GM12878 (cell line): ENCODE data around the gene SLC23A2. TPM values are rescaled to one million over a fixed set of nuclear protein-coding genes. Genes with fewer than 3 reads are reported as not detected.

Experiments
- ATAC-seq: fragments of 200-7000 bp; cut with Tn5 transposase; 3 replicates; pipeline ENCODE4 v1.9.1; 2020; ENCODE audit warnings: mild to moderate bottlenecking, moderate library complexity
- BruUV-seq: library from RNA; stranded (reverse); fragments of 400-500 nt; replicated peaks from 2 replicates; lab custom pipeline; 2021; lab: Mats Ljungman, UMichigan
- CTCF ChIA-PET: fragments of 300-600 bp; sonication (Branson Sonifier 250); formaldehyde crosslinking; extraction: SDS; loops from one replicate; lab custom pipeline; 2021; ENCODE audit warnings: inconsistent platforms; lab: Yijun Ruan, JAX
- POLR2A ChIA-PET: fragments of 350-600 bp; formaldehyde crosslinking; extraction: SDS; loops from one replicate; lab custom pipeline; 2021; ENCODE audit warnings: inconsistent platforms; lab: Charles Lee
- RAD21 ChIA-PET: fragments of 300-600 bp; sonication (Branson Sonifier 250); formaldehyde crosslinking; loops from one replicate; lab custom pipeline; 2023; ENCODE audit warnings: antibody characterized with exemption; ENCODE audit not compliant: unreplicated experiment; lab: Charles Lee
- SMC1A ChIA-PET: fragments of 300-600 bp; sonication (Branson Sonifier 250); formaldehyde crosslinking; loops from one replicate; lab custom pipeline; 2023; ENCODE audit not compliant: unreplicated experiment, uncharacterized antibody; lab: Charles Lee
- DNase-seq: peaks from one replicate; pipeline ENCODE4 v3.0.0-alpha.2; 2011; ENCODE audit warnings: low read depth, low spot score
- FAIRE-seq: peaks from 3 replicates; lab custom pipeline; 2011; peaks lifted over from hg19 to GRCh38; lab: Jason Lieb, UNC
- H2AFZ ChIP-seq: 2 replicates; pipeline ENCODE4 v1.6.0; 2011; ENCODE audit warnings: low read depth, low read length, control low read depth; ENCODE audit not compliant: control insufficient read depth
- H3K27ac ChIP-seq: 2 replicates; pipeline ENCODE4 v1.5.1; 2011; ENCODE audit warnings: control low read depth; ENCODE audit not compliant: control insufficient read depth, insufficient read depth
- H3K27me3 ChIP-seq, 2 experiments: replicated peaks in 1 of 2; 2 replicates each; pipeline versions ENCODE4 v1.6.0 to v1.6.1; 2011; ENCODE audit warnings: low read length in 1 of 2; ENCODE audit not compliant: control insufficient read depth in 2 of 2, insufficient read depth in 2 of 2
- H3K36me3 ChIP-seq, 2 experiments: 2 replicates each; pipeline ENCODE4 v1.5.1; 2011; ENCODE audit warnings: low read length in 1 of 2; ENCODE audit not compliant: control insufficient read depth in 2 of 2, insufficient read depth in 2 of 2
- H3K4me1 ChIP-seq: 2 replicates; pipeline ENCODE4 v1.6.1; 2011; ENCODE audit warnings: mild to moderate bottlenecking, low read length, moderate library complexity, mixed read lengths; ENCODE audit not compliant: control insufficient read depth, insufficient read depth
- H3K4me2 ChIP-seq: 2 replicates; pipeline ENCODE4 v1.6.0; 2011; ENCODE audit warnings: control low read depth; ENCODE audit not compliant: control insufficient read depth, insufficient read depth
- H3K4me3 ChIP-seq: fragments of 200-600 bp; sonication (generic); 2 replicates; pipeline ENCODE4 v1.5.1; 2016
- H3K79me2 ChIP-seq: 2 replicates; pipeline ENCODE4 v1.6.0; 2011; ENCODE audit warnings: low read length; ENCODE audit not compliant: control insufficient read depth, insufficient read depth
- H3K9ac ChIP-seq: 2 replicates; pipeline ENCODE4 v1.8.0; 2011; ENCODE audit warnings: low read length, control low read depth, mixed read lengths; ENCODE audit not compliant: control insufficient read depth, insufficient read depth
- H3K9me3 ChIP-seq: replicated peaks from 3 replicates; pipeline ENCODE4 v1.5.1; 2011; ENCODE audit warnings: mild to moderate bottlenecking, low read length; ENCODE audit not compliant: control insufficient read depth, insufficient read depth
- H4K20me1 ChIP-seq: 2 replicates; pipeline ENCODE4 v1.6.0; 2011; ENCODE audit not compliant: control insufficient read depth, insufficient read depth
- CBFB ChIP-seq: IDR thresholded peaks from 2 replicates; pipeline ENCODE4 v1.6.1; 2016; ENCODE audit warnings: antibody characterized with exemption, low read depth
- CBX5 ChIP-seq: sonication (generic); IDR thresholded peaks from 2 replicates; pipeline ENCODE4 v1.6.1; 2016; ENCODE audit warnings: low read depth, moderate library complexity, mild to moderate bottlenecking, inconsistent platforms
- ETV6 ChIP-seq, 2 experiments: fragments of 450-650 bp in 1 of 2; IDR thresholded peaks in 1 of 2; conservative IDR thresholded peaks in 1 of 2; 2 replicates each; pipeline ENCODE4 v1.6.1; 2014; ENCODE audit warnings: antibody characterized with exemption in 1 of 2, borderline replicate concordance in 1 of 2, low read depth in 1 of 2, mild to moderate bottlenecking in 1 of 2, moderate library complexity in 1 of 2
- EZH2 ChIP-seq: IDR thresholded peaks from 2 replicates; pipeline ENCODE4 v1.6.1; 2012; ENCODE audit warnings: low read depth, mild to moderate bottlenecking, control low read depth, inconsistent platforms, low read length, borderline replicate concordance; ENCODE audit not compliant: control insufficient read depth
- FOS ChIP-seq: IDR thresholded peaks from 3 replicates; pipeline ENCODE4 v1.6.1; 2011; ENCODE audit warnings: borderline replicate concordance; ENCODE audit not compliant: insufficient read length; ENCODE audit errors: extremely low read depth
- GABPA ChIP-seq: IDR thresholded peaks from 2 replicates; pipeline ENCODE4 v1.6.1; 2014; ENCODE audit warnings: antibody characterized with exemption, low read depth, mild to moderate bottlenecking, inconsistent platforms
- MXI1 ChIP-seq: fragments of 150-350 bp; IDR thresholded peaks from 2 replicates; pipeline ENCODE4 v1.6.1; 2011; ENCODE audit warnings: low read depth, mild to moderate bottlenecking, inconsistent platforms, low read length, improper control_type of control experiment
- MYB ChIP-seq: fragments of 150-350 bp; IDR thresholded peaks from 2 replicates; pipeline ENCODE4 v1.6.1; 2014; ENCODE audit warnings: mild to moderate bottlenecking, low read depth, low read length, borderline replicate concordance
- MYC ChIP-seq: IDR thresholded peaks from 2 replicates; pipeline ENCODE4 v1.6.1; 2011; ENCODE audit warnings: mild to moderate bottlenecking, low read length, moderate library complexity, inconsistent platforms; ENCODE audit not compliant: insufficient read depth, insufficient replicate concordance, insufficient read length, severe bottlenecking
- NR2C1 ChIP-seq: fragments of 450-650 bp; IDR thresholded peaks from 2 replicates; pipeline ENCODE4 v1.6.1; 2017; ENCODE audit warnings: antibody characterized with exemption, mild to moderate bottlenecking, moderate library complexity
- RFX5 ChIP-seq: IDR thresholded peaks from 2 replicates; pipeline ENCODE4 v1.6.1; 2011; ENCODE audit warnings: low read depth, low read length, improper control_type of control experiment
- SMAD5 ChIP-seq: IDR thresholded peaks from 2 replicates; pipeline ENCODE4 v1.6.1; 2016; ENCODE audit warnings: antibody characterized with exemption, low read depth
- SUZ12 ChIP-seq: fragments of 200-600 bp; sonication (generic); IDR thresholded peaks from one replicate; pipeline ENCODE4 v1.6.1; 2018; ENCODE audit warnings: antibody characterized with exemption, mild to moderate bottlenecking; ENCODE audit not compliant: unreplicated experiment
- ZNF207 ChIP-seq: fragments of 450-650 bp; IDR thresholded peaks from 2 replicates; pipeline ENCODE4 v1.6.1; 2014; ENCODE audit warnings: antibody characterized with exemption, mild to moderate bottlenecking, borderline replicate concordance
- ZNF622 ChIP-seq: fragments of 450-650 bp; IDR thresholded peaks from 2 replicates; pipeline ENCODE4 v1.6.1; 2017; ENCODE audit warnings: mild to moderate bottlenecking, inconsistent platforms
- WGBS: methylation state at CpG from one replicate; pipeline ENCODE4 v1.1.6; 2016; ENCODE audit warnings: low lambda C conversion rate; ENCODE audit not compliant: insufficient replicate concordance, insufficient coverage; ENCODE audit errors: missing lambda C conversion rate; 5-methylcytosine and 5-hydroxymethylcytosine counted together
- in situ Hi-C: fragments of 300-500 bp; cut with MboI; formaldehyde crosslinking; loops from 9 replicates; pipeline ENCODE4 v1.14.3; 2018; ENCODE audit warnings: mixed read lengths
- intact Hi-C: fragments of 100-400 bp; cut with micrococcal nuclease; formaldehyde crosslinking; loops from one replicate; pipeline ENCODE4 v1.14.2; 2022; ENCODE audit not compliant: unreplicated experiment
- polyA plus RNA-seq, 11 experiments: library from polyadenylated mRNA; depleted of rRNA in 4 of 11; unstranded in 6 of 11; stranded (reverse) in 5 of 11; fragments of >200 nt; fragmentation: Nextera tagmentation in 4 of 11; fragmentation: Illumina TruSeq in 1 of 11; extraction: Ambion mirVana in 4 of 11; extraction: Trizol in 1 of 11; gene quantifications; 1 replicate in 1 of 11; 2 replicates in 10 of 11; pipeline versions ENCODE4 v1.2.1 to v1.2.3, GENCODE V29; 2011 to 2016; ENCODE audit warnings: inconsistent platforms in 2 of 11, missing spikeins in 2 of 11, low read depth in 1 of 11
- total RNA-seq, 4 experiments: library from RNA; depleted of rRNA in 3 of 4; stranded (reverse); fragments of >200 nt in 3 of 4; fragmentation: Illumina TruSeq in 1 of 4; extraction: Trizol in 1 of 4; gene quantifications; 2 replicates each; pipeline versions ENCODE4 v1.2.1 to v1.2.3, GENCODE V29; 2013 to 2021
- TF ChIP-seq, protein P1 (sequence below): IDR thresholded peaks from 2 replicates; pipeline ENCODE4 v1.6.1; 2011; ENCODE audit warnings: low read depth, mild to moderate bottlenecking, low read length, moderate library complexity, borderline replicate concordance; ENCODE audit errors: extremely low read depth
- TF ChIP-seq, protein P2 (sequence below): fragments of 150-350 bp; IDR thresholded peaks from 2 replicates; pipeline ENCODE4 v1.6.1; 2016; ENCODE audit warnings: low read depth, low read length
- TF ChIP-seq, protein P3 (sequence below): IDR thresholded peaks from 2 replicates; pipeline ENCODE4 v1.6.1; 2011; ENCODE audit warnings: low read depth, low read length, improper control_type of control experiment, borderline replicate concordance

SLC23A2 gene
- total and polyA plus RNA-seq, 10 of the 15 experiments (the other 5 are each of a cell fraction or from before 2014, with no cell fraction given): 4.4 to 56.1 (median 35.5) TPM

DNA sequence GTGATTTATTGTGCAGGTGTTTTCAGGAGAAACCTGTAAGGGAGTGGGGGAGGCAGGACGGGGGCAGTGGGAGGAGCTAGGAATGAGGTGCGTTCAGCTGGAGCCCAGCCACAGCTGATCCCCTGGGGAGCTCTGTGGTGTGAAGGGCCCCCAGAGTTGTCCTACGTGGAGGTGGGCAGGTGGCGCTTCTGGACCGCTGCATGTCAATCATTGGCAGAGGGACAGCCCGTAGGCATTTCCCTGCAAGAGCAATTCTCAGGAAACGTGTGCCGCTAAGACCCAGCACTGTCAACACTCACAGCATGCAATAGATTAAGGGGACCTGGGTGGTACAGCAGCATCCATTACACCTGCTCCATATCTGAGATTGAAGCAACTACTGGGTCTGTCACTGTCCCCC is 191.6 kb downstream of the SLC23A2 start (continued):
- TF ChIP-seq, protein P1, sequence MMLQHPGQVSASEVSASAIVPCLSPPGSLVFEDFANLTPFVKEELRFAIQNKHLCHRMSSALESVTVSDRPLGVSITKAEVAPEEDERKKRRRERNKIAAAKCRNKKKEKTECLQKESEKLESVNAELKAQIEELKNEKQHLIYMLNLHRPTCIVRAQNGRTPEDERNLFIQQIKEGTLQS: no peak

DNA sequence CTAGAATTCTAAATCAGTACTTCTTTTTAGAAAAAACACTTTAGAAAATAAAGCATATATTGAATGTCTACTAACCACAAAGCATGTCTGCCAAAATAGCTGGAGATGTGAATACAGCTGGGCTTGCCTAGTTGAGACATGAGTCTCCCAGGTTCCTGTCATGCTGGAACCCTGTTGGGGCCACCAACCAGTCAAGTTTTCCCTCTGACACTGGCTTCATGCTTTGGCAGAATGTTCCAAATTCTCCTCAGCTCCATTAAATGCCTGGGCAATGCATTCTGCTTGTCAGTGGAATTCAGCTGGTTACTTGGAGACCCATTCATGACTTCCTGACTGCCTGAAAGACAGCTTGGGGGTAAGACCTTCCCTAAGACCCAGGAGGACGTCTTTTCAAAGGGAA is 192.4 kb downstream of the SLC23A2 start:
- Histone ChIP-seq H3K9ac (no peak overlapping the region), H2AFZ (no peak overlapping the region), H3K4me2 (no peak overlapping the region), H3K36me3 (peaks cover 0 to 6% of the 10 kb centered on the region in 2 experiments; a peak in 2 of 4 replicates), H3K27me3 (no peaks in the 10 kb centered on the region), H3K4me3 (no peak overlapping the region), H4K20me1 (no peaks in the 10 kb centered on the region), H3K27ac (no peak overlapping the region), H3K79me2 (peaks cover 25% of the 10 kb centered on the region), H3K9me3 (no peaks in the 10 kb centered on the region), H3K4me1 (peaks cover 56% of the 10 kb centered on the region)
- RAD21 ChIA-PET: interaction anchor here (0.9 to 2.2 kb wide), 5 partner anchors 139 to 292 kb away, joined by 3 to 13 read pairs (median 4); no protein-coding TSS in a partner anchor
- ATAC-seq (no peak), FAIRE-seq (no peak), DNase-seq (no peak)
- intact Hi-C loops: no loop called here
- SMC1A ChIA-PET: interaction anchor here (1.2 to 3.4 kb wide), 9 partner anchors 9 to 168 kb away, joined by 3 to 19 read pairs (median 4); no protein-coding TSS in a partner anchor
- in situ Hi-C loops: no loop called here
- WGBS: 50% methylated on average over 1 of the region's 1 CpG
- POLR2A ChIA-PET: interaction anchor here (0.5 to 1.4 kb wide), 3 partner anchors 9 to 134 kb away, joined by 5 to 7 read pairs (median 5); no protein-coding TSS in a partner anchor
- CTCF ChIA-PET: interaction anchor here (0.6 to 2.5 kb wide), 11 partner anchors 9 to 317 kb away, joined by 3 to 8 read pairs (median 5); no protein-coding TSS in a partner anchor
- no TSS peak for BruUV-seq
- TF ChIP-seq CBX5: no peak
- TF ChIP-seq NR2C1: no peak
- TF ChIP-seq RFX5: no peak
- no peak for TF ChIP-seq EZH2
- TF ChIP-seq FOS: no peak
- no peak for TF ChIP-seq MYB
- no peak for TF ChIP-seq ZNF622
- TF ChIP-seq ETV6 (conservative IDR thresholded peaks at IDR 0.05 in 1 of 2, IDR thresholded peaks at IDR 0.05 in 1 of 2; ENCODE audit: borderline replicate concordance in 1 of 2, low read depth in 1 of 2): no peak
- no peak for TF ChIP-seq SUZ12
- TF ChIP-seq, protein P2, sequence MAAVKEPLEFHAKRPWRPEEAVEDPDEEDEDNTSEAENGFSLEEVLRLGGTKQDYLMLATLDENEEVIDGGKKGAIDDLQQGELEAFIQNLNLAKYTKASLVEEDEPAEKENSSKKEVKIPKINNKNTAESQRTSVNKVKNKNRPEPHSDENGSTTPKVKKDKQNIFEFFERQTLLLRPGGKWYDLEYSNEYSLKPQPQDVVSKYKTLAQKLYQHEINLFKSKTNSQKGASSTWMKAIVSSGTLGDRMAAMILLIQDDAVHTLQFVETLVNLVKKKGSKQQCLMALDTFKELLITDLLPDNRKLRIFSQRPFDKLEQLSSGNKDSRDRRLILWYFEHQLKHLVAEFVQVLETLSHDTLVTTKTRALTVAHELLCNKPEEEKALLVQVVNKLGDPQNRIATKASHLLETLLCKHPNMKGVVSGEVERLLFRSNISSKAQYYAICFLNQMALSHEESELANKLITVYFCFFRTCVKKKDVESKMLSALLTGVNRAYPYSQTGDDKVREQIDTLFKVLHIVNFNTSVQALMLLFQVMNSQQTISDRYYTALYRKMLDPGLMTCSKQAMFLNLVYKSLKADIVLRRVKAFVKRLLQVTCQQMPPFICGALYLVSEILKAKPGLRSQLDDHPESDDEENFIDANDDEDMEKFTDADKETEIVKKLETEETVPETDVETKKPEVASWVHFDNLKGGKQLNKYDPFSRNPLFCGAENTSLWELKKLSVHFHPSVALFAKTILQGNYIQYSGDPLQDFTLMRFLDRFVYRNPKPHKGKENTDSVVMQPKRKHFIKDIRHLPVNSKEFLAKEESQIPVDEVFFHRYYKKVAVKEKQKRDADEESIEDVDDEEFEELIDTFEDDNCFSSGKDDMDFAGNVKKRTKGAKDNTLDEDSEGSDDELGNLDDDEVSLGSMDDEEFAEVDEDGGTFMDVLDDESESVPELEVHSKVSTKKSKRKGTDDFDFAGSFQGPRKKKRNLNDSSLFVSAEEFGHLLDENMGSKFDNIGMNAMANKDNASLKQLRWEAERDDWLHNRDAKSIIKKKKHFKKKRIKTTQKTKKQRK: no peak
- TF ChIP-seq GABPA: no peak
- TF ChIP-seq, protein P3, sequence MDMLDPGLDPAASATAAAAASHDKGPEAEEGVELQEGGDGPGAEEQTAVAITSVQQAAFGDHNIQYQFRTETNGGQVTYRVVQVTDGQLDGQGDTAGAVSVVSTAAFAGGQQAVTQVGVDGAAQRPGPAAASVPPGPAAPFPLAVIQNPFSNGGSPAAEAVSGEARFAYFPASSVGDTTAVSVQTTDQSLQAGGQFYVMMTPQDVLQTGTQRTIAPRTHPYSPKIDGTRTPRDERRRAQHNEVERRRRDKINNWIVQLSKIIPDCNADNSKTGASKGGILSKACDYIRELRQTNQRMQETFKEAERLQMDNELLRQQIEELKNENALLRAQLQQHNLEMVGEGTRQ: no peak
- no peak for TF ChIP-seq SMAD5
- TF ChIP-seq CBFB: no peak
- TF ChIP-seq MYC: no peak
- no peak for TF ChIP-seq MXI1
- TF ChIP-seq ZNF207: no peak
